ENCODE measurements around the gene ADAM12. TPM values are rescaled to one million over a fixed set of nuclear protein-coding genes. Genes with fewer than 3 reads are reported as not detected.

The ADAM12 gene
- total and polyA plus RNA-seq, 5 experiments from 2014 or later, result 0.49 TPM; not detected in 4

DNA sequence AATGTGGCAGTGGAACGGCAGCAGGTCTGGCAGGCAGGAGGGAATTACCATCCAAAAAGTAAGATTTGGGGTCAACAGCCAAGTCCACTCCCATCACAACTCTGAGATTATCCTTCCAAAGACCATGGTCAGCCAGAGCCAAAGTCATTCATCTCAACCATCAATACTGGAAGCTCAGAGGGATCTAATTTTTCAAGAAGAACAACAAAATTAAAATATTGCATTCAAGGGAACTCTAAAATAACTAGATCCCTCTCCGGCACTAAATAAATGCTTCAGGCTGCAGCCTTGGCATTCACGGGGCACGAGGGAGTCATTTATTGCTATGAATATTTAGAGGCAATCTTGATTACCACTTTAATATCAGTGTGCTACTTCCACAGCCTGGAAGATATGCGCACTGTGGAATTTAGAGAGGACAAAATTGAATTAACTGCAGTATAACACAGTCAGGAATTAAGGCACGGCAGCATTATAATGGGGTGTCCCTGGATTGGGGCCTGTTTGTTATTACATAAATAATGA lies 102.0 kb downstream of the ADAM12 start:
- Mint-ChIP-seq H3K27ac (no peak overlapping the region), H3K4me1 (no peaks in the 10 kb centered on the region), H3K36me3 (no peaks in the 10 kb centered on the region), H3K9me3 (peaks cover 0 to 4% (median 0%) of the 10 kb centered on the region in 9 donors), H3K27me3 (peaks cover 0 to 14% (median 8%) of the 10 kb centered on the region in 5 donors), H3K4me3 (no peak overlapping the region)
- DNase-seq (no peak), ATAC-seq (no peak)
- POLR2A ChIA-PET, result no interaction called here

DNA sequence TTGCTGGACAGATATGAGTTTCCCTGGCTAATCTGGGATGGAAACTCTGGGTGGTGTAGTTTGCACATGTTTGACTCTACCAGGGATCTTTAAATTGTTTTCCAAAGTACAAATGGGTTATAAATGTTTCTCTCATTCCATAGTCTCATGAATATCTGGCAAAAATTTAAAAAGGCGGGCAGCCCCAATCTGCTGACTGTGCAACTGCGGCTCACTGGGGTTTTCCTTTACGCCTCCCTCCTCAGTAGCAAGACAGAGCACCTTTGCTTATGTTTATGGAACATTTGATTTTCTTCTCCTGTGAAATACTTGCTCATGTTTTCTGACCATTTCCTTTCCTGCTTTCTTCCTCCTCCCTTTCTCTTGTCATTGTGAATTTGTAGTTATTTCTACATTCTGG lies 105.0 kb downstream of the ADAM12 start:
- no peak for DNase-seq
- Mint-ChIP-seq H3K4me3 (no peak overlapping the region), H3K36me3 (no peaks in the 10 kb centered on the region), H3K27me3 (peaks cover 0 to 8% (median 6%) of the 10 kb centered on the region in 5 donors), H3K27ac (no peak overlapping the region), H3K4me1 (no peaks in the 10 kb centered on the region), H3K9me3 (peaks cover 0 to 4% (median 0%) of the 10 kb centered on the region in 9 donors)
- ATAC-seq, result no peak
- POLR2A ChIA-PET, result no interaction called here

DNA sequence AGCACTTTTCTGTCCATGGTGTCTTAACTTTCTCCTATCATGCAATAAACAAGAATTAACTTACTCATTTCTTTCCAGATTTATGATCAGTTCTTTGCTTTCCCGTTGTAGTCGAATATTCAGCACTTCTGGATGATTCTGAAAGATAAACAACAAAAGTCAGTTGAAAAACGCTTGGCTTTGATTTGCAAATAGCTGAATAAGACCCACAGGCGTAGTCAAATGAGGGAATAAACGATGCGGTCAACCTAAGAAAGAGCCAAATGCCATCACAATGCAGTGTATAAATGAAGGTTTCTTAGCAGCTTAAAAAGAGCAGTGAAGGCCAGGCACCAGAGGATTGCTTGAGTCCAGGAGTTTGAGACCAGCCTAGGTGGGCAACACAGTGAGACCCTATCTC lies 109.4 kb downstream of the ADAM12 start:
- no peak for ATAC-seq
- H3K4me3 Mint-ChIP-seq, result no peak overlapping the region
- POLR2A ChIA-PET, result no interaction called here
- no peak for DNase-seq
- H3K4me1 Mint-ChIP-seq, result no peaks in the 10 kb centered on the region
- H3K9me3 Mint-ChIP-seq, result peaks cover 0 to 3% (median 0%) of the 10 kb centered on the region in 9 donors
- no peaks in the 10 kb centered on the region for H3K36me3 Mint-ChIP-seq
- H3K27ac Mint-ChIP-seq, result no peak overlapping the region
- peaks cover 0 to 9% (median 2%) of the 10 kb centered on the region in 5 donors for H3K27me3 Mint-ChIP-seq

DNA sequence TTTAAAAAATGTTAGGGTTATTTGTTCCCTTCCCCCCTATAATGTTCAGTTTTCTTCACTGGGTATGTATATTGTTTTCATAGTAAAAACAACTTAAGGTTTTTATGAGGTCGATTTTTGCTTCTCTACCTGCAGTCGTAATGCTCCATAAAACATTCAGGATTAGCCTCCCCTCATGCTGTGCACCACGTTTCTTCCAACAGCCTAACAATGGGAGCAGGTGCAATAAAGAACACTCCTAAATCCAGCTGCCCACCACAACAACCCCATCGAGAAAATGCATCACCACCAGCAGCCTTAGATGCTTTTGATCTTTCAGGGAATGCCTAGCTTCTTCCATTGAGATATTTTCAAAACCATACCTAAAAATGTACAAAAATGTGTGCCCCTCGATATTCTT lies 111.1 kb downstream of the ADAM12 start:
- DNase-seq (no peak), ATAC-seq (no peak)
- Mint-ChIP-seq H3K27ac (no peak overlapping the region), H3K27me3 (peaks cover 0 to 9% (median 0%) of the 10 kb centered on the region in 5 donors), H3K4me1 (no peaks in the 10 kb centered on the region), H3K36me3 (no peaks in the 10 kb centered on the region), H3K4me3 (no peak overlapping the region), H3K9me3 (peaks cover 0 to 3% (median 0%) of the 10 kb centered on the region in 9 donors)
- POLR2A ChIA-PET, result no interaction called here

DNA sequence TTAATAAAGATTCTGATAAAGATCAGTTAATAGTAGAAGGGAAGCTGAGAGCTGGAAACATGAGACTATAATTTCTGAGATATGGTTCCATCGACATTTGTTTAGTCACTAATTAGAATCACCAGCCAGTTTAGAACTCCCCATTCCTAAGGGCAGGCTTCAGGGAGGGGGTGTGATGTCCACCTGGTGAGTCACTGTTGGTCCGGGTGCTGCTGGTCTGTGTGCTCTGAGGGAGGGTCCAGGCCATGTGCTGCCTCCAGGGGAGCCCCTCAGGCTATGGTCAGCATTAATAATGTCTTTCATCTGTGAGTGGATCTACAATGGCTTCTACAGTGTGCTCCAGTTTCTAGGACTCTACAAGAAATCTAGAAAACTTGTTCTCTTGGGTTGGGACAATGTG lies 115.8 kb downstream of the ADAM12 start:
- H3K27me3 Mint-ChIP-seq, result peaks cover 0 to 4% (median 0%) of the 10 kb centered on the region in 5 donors
- no peak overlapping the region for H3K4me3 Mint-ChIP-seq
- H3K9me3 Mint-ChIP-seq, result peaks cover 0 to 18% (median 0%) of the 10 kb centered on the region in 9 donors
- POLR2A ChIA-PET, result no interaction called here
- ATAC-seq (no peak), DNase-seq (no peak)
- no peaks in the 10 kb centered on the region for H3K36me3 Mint-ChIP-seq
- no peaks in the 10 kb centered on the region for H3K4me1 Mint-ChIP-seq
- H3K27ac Mint-ChIP-seq, result no peak overlapping the region

DNA sequence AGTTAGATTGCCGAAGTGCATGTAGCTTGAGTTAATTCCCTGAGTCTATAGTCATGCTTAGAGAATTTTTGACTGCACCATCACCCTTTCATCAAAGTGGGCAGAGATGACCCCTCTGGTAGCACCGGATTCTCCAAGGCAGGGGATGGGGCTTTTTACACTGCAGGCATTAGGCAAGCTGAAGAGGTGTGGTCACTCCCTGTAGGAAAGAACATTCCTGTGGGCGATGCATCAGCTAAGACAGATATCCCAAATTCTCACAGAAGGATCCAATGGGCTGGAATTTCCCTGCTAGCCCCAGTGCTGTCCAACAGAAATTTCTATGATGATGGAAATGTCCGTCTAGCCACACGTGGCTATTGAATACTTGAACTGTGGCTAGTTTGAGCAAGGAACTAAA lies 118.2 kb downstream of the ADAM12 start:
- peaks cover 0 to 2% (median 0%) of the 10 kb centered on the region in 5 donors for H3K27me3 Mint-ChIP-seq
- no peaks in the 10 kb centered on the region for H3K4me1 Mint-ChIP-seq
- POLR2A ChIA-PET, result no interaction called here
- H3K9me3 Mint-ChIP-seq, result peaks cover 0 to 33% (median 2%) of the 10 kb centered on the region in 9 donors
- ATAC-seq (no peak), DNase-seq (no peak)
- H3K36me3 Mint-ChIP-seq, result no peaks in the 10 kb centered on the region
- H3K4me3 Mint-ChIP-seq, result no peak overlapping the region
- no peak overlapping the region for H3K27ac Mint-ChIP-seq

DNA sequence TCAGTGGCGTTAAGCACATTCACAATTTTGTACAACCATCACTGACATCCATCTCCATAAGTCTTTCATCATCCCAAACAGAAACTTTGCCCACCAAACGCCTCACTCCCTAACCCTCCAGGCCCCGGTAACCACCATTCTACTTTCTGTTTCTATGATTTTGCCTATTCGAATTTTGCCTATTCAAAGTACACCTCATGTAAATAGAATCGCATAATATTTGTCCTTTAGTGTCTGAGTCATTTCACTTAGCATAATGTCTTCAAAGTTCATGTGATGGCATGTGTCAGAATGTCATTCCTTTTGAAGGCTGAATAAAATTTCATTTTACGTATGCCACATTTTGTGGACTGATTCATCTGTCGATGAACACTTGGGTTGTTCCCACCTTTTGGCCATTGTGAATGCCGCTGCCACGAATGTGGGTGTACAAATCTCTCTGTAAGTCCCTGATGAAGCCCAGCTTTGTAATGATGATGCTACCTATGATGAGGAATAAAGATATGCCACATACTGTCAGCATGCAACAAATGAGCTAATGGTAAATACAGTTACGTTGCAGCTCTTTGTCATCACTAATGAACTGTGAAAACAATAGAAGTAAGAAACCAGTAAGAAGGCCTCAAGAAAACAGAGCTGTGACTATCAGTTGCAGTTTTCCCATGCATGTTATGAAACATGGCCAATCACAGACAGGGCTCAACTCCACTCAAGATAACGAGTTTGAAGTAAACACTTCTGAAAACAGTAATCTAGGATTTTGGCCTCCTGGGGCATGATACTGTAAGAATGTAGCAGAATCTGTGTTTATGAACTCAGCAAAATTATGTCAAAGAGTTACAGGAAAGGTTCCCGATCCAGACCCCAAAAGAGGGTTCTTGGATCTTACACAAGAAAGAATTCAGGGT lies 120.0 kb downstream of the ADAM12 start:
- H3K36me3 Mint-ChIP-seq, result no peaks in the 10 kb centered on the region
- POLR2A ChIA-PET, result no interaction called here

DNA sequence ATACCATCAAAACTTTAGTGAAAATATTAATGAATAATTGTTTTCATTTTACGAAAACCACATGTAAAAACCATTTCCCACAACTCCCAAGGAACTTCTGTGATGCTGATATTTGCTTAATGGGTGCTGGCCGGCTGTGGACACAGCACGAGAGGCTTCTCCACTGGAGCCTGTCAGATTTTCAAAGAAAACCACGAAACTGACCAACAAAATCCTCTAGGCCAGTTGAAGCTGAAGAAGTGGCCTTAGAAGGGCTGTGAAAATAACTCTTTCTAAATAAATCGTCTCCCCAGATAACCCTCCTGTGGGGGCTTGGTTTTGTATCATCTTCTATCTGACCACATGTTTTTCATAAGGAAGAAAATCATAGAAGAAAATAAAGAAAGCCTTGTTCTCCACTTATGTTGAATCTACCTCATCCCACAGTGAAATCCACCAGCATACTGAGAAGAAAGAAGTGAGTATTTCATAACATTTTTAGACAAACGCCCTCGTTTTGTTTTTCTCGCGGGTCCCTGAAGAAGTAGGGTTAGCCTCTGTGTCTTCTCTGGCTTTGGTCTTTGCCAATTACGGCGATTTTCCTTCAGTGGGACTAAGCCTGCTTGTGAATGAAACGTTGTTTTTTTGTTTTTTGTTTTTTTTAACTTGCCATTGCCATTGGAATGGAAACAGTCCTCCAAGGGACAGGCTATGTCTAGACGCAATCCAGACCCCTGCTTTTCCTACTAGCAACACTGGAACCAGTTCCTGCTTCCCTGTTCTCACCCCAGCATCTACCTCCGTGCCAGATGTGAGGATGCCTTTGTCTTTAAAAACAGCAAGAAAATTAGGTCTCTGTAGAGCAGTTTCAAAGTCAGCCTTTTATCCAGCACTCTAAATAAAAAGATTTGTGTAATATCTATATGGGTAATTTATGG lies 123.9 kb downstream of the ADAM12 start:
- Mint-ChIP-seq H3K36me3 (no peaks in the 10 kb centered on the region), H3K4me3 (no peak overlapping the region), H3K9me3 (peaks cover 0 to 15% (median 0%) of the 10 kb centered on the region in 9 donors), H3K27me3 (peaks cover 0 to 2% (median 0%) of the 10 kb centered on the region in 5 donors), H3K27ac (no peak overlapping the region), H3K4me1 (no peaks in the 10 kb centered on the region)
- POLR2A ChIA-PET, result no interaction called here
- DNase-seq, result no peak
- no peak for ATAC-seq

More for the DNA sequence above, 120.0 kb downstream of the ADAM12 start:
- DNase-seq (no peak), ATAC-seq (no peak)
- Mint-ChIP-seq H3K4me1 (no peaks in the 10 kb centered on the region), H3K27ac (no peak overlapping the region), H3K27me3 (no peaks in the 10 kb centered on the region), H3K9me3 (peaks cover 0 to 33% (median 3%) of the 10 kb centered on the region in 9 donors), H3K4me3 (no peak overlapping the region)

DNA sequence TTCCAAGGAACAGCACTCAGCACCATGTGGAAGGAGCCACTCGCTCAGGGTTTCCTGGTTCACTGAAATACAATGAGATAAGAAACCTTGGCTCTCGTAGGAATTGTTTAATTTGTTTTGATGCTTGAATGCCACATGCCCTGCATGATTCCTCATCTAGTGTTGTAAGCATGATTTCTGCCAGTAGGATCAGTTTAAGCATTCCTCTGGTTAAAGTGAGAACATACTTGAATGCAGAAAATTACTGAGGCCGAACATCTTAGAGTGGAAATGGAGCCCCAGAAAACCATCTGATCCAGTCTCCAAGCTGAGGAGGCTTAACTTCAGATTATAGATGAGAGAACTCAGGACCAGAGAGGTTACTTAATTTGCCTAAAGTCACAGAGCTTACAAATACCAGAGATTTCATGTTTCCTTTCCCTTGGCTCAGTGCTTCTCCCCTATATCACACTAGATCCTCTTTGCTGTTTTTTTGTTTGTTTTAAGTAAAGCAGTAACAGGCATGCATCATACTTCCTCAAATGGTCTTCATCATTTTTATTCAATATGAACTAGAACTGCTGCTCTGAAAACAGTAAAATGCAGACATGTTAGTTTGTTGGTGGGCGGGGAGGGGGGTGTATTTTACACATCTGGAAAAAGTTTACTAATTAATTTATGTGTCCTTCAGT lies 125.1 kb downstream of the ADAM12 start:
- POLR2A ChIA-PET, result no interaction called here
- DNase-seq (no peak), ATAC-seq (no peak)
- H3K9me3 Mint-ChIP-seq, result peaks cover 0 to 15% (median 0%) of the 10 kb centered on the region in 9 donors
- no peaks in the 10 kb centered on the region for H3K36me3 Mint-ChIP-seq
- no peak overlapping the region for H3K4me3 Mint-ChIP-seq
- peaks cover 0 to 6% (median 2%) of the 10 kb centered on the region in 5 donors for H3K27me3 Mint-ChIP-seq
- no peak overlapping the region for H3K27ac Mint-ChIP-seq
- H3K4me1 Mint-ChIP-seq, result no peaks in the 10 kb centered on the region

DNA sequence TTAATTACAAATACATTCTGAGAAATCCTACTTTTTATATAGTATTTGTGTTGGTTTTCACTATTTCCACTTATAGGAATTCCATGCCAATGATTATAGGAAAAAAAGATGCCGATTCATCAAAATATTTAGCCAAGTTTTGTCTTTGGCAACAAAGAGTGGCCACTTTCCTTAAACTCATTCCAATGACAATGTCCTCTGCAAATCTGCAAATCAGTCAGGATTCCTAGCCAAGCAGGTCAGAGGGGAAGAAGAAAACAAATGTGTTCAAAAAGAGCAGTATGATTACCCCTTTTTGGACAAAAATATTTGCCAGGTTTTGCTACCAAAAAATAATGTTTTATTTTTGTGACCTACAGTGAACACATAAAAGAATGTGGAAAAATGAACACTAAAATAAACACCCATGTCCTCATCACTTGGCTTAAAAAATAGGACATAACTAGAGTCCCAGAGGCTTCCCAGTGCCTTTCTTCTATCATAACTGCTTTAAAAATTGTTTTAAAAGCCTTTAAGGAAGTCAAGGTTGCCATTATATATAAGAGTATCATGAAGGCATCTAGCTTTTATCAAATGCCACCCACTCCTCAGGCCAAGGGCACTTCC lies 125.9 kb downstream of the ADAM12 start:
- H3K4me3 Mint-ChIP-seq, result no peak overlapping the region
- H3K36me3 Mint-ChIP-seq, result no peaks in the 10 kb centered on the region
- no peak for DNase-seq
- H3K27me3 Mint-ChIP-seq, result peaks cover 0 to 6% (median 2%) of the 10 kb centered on the region in 5 donors
- ATAC-seq, result no peak
- POLR2A ChIA-PET, result no interaction called here
- H3K9me3 Mint-ChIP-seq, result peaks cover 0 to 15% (median 0%) of the 10 kb centered on the region in 9 donors
- H3K27ac Mint-ChIP-seq, result no peak overlapping the region
- no peaks in the 10 kb centered on the region for H3K4me1 Mint-ChIP-seq

DNA sequence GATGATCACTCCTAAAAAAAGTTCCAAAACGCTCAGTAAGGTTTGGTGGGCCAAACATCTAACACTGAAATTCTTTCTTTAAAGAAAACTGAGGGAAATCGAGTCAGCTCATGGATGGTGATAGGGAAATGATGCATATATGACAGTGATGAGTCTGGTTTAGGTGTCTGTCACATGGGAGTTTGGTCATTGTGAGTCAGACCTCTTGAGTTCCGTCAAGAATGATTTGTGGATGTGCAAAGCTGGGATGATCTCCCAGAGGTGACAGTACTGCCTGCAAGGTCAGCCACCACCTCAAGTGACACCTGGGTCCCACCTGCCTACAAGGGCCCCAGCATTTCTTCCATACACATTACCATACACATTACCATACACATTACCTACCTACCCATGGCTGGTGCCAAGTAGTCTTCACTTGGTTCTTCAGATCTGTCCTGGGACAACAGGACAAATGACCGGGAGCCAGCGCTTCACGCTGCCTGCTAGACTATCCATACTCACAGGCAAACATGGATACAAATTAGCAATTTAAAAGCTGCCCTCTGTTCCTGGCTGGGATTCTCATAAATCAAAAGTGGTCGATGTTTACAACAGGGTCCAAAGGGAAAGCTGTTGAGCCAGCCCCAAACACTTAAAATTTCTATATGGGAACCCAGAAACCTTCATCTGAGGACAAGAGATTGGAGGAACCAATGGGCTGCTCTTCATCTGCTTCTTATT lies 128.4 kb downstream of the ADAM12 start:
- H3K27ac Mint-ChIP-seq, result no peak overlapping the region
- H3K4me3 Mint-ChIP-seq, result no peak overlapping the region
- DNase-seq (no peak), ATAC-seq (no peak)
- H3K36me3 Mint-ChIP-seq, result no peaks in the 10 kb centered on the region
- H3K27me3 Mint-ChIP-seq, result peaks cover 2 to 11% (median 6%) of the 10 kb centered on the region in 5 donors
- H3K9me3 Mint-ChIP-seq, result peaks cover 0 to 3% (median 0%) of the 10 kb centered on the region in 9 donors
- POLR2A ChIA-PET, result no interaction called here
- peaks cover 0 to 1% (median 0%) of the 10 kb centered on the region in 4 donors for H3K4me1 Mint-ChIP-seq
